Fibroblast of skin of right quadriceps (primary cell): ENCODE data around the gene PI4KA.
"Not testable (repeated sequence)": the region's sequence is repeated elsewhere in the genome, so short reads cannot be mapped to it uniquely, and the experiment has no call there.

Experiments used
- DNase-seq: peaks from one replicate; pipeline ENCODE4 v3.0.0-alpha.2; 2013

Gene PI4KA

DNA sequence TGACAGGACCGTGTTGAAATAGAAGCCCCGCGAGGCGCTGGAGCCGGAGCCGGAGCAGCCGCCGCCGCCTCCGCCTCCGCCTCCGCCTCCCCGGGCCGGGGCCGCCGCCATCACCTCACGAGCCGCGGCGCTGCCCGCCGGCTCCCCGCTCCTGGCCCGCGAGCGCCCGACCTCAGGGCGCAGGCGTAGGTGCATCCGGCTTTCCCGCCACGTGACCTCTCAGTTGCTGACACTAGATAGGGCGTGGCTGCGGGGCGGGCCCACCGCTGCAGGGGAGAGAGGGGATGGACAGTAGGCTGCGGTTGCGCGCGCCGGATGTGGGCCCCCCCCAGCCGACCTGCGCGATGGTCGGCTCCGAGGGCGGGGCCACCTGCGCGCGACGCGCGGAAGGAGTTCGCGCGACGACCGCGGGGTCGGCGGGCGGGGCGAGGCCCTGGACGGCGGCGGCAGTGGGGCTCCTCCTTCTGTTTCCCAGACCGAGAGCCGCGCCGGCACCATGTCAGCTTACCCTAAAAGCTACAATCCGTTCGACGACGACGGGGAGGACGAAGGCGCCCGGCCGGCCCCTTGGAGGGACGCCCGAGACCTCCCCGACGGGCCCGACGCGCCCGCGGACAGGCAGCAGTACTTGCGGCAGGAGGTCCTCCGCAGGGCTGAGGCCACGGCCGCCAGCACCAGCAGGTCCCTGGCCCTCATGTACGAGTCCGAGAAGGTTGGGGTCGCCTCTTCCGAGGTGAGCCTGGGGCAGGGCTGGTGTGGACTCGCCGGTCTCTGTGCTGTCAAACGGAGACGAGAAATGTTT lies at the start of gene PI4KA, which contains the start of gene SNAP29:
TSS of gene PI4KA (minus strand) at position 197 of the 802 bp plus-strand sequence. CDS start at position 111, 86 bp downstream.
TSS of gene SNAP29 (plus strand) at position 393 of the 802 bp plus-strand sequence. CDS start at position 497, 104 bp downstream.
- peak; percentile 99 for DNase-seq

DNA sequence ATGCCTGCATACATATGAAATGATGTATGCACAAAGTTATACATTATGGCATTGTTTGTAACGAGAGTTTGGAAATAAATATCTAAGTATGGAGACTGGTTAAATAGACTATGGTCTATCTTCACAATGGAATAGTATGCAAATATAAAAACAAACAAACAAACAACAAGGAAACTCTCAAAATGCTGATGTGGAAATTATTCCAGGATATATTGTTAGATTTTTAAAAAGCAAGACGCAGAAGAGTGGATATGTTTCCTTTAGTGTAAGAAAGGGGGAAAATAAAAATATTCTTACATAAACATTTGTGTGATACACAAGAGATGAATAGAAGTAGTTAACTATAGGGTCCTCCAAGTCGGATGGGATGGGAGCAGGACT lies 47.8 kb upstream of the PI4KA start:
- DNase-seq: no peak

DNA sequence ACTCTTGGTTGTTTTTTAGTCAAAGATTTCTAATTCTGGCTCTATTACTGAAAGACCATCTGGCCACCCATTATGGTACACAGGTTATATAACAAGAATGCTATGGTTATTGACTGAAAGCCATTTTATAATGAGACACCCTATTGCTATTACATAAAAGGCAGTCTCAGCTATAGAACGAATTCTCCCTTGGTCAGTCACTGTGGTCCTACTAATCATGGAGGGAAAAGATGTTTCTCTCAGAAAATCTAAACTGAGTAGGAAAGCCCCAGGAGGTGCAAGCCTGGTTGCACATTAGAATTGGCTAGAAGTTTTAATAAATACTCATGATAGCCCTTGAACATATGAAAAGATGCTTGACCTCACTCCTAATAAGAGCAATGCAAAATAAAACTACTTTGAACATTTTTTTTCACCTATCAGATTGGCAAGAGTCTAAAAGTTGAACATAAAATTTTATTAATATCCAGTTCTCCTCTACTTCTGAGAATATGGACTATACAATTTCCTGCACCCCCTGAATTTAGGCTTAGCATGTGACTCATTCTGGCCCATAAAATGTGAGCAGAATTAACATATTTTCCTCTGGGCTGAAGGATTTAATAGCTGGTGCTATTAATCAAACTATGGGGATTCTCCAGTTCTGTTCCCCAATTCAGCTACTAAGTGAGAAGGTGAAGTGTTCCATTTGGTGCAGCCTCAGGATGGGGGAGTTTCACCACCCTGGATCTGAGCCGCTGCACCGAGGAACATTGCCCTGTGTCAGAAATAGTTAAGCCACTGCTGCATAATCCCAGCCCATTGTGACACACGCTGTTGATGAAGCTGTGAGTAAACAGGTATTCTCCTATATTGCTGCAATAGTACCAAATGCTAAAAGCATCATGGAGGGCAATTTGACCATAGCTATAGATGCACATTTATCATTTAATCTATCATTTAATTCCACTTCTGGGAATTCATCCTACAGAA lies 47.1 kb upstream of the PI4KA start:
- DNase-seq: no peak

DNA sequence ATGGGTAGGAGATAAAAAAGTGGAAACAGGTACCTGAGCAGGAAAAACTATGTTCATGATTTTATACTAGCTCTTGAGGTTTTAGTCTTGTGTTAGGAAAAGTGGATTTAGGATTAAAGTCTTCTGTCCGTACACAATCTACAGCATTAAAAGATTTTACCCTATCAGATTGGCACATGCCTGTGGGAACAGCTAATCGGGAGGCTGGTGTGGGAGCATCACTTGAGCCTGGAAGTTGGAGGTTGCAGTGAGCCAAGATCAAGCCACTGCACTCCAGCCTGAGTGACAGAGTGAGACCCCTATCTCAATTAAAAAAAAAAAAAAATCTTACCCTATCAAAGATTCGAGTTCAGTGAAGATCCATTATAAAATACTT lies 46.4 kb upstream of the PI4KA start:
- DNase-seq: no peak

GRCh38 chr22:20904008-20904979 lies 45.7 kb upstream of the PI4KA start:
- DNase-seq: peak; percentile 91

- DNase-seq: no peak
These were observed 44.5 kb upstream of the PI4KA start for GRCh38 chr22:20903093-20903492.

DNA sequence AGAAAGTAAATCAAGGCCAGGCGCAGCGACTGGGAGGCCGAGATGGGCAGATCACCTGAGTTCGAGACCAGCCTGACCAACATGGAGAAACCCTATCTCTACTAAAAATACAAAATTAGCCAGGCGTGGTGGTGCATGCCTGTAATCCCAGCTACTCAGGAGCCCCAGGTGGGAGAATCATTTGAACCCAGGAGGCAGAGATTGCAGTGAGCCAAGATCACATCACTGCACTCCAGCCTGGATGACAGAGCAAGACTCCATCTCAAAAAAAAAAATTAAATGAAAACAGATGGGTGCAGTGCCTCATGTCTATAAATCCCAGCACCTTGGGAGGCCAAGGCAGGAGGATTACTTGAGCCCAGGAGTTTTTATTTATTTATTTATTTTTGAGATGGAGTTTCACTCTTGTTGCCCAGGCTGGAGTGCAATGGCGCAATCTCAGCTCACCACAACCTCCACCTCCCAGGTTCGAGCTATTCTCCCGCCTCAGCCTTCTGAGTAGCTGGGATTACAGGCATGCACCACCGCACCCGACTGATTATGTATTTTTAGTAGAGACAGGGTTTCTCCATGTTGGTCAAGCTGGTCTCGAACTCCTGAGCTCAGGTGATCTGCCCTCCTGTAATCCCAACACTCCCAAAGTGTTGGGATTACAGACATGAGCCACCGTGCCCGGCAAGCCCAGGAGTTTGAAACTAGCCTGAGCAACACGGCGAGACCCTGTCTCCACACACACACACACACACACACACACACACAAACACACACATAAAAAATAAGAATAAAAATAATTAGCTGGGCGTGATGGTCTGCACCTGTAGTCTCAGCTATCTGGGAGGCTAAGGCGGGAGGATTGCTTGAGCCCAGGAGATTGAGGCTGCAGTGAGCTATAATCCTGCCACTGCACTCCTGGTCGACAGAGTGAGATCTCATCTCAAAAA lies 42.8 kb upstream of the PI4KA start:
- DNase-seq: not testable (repeated sequence)

DNA sequence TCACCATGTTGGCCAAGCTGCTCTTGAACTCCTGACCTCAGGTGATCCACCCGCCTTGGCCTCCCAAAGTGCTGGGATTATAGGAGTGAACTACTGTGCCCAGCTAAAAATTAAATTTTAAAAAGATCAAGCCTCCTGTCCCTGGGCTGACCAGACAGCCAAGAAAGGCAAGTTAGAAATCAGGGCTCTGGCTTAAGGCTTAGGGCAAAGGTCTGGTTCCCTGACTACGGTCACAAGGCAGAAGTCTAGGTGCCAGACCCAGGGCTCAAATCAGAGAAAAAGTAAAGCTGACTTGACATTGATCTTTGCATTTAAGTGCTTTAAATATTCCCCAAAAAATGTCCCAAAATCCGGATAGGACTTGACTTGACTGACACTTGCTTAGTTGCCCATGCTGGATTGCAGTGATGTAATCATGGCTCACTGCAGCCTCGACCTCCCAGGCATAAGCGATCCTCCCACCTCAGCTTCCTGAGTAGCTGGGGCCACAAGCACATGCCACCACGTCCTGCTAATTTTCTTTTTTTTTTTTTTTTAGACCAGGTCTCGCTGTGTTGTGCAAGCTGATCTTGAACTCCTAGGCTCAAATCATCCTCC lies 41.3 kb upstream of the PI4KA start:
- no peak for DNase-seq

DNA sequence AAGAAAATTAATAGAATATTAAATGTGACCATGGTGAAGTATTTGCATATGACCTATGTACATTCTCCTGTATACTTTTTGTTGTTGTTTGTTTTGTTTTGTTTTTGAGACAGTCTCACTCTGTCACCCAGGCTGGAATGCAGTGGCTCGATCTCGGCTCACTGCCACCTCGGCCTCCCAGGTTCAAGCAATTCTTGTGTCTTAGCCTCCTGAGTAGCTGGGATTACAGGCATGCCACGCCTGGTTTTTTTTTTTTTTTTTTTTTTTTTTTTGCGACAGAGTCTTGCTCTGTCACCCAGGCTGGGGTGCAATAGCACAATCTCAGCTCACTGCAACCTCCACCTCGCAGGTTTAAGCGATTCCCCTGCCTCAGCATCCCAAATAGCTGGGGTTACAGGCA lies 39.1 kb upstream of the PI4KA start:
- DNase-seq: not testable (repeated sequence)

DNA sequence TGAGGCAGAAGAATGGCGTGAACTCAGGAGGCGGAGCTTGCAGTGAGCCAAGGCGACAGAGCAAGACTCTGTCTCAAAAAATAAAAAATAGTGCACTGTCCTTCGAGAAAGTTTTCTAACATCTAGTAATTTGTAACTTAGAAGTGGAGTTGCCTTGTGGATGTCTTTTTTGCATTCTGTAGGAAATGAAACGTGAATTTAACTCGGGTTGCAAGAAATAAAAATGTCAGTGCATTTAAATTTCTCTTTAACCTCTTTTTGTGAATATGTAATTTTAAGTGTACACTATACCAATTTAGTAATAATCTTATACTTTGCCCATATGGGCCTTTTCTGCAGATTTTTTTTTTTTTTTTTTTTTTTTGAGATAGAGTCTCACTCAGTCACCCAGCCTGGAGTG lies 32.4 kb upstream of the PI4KA start:
- DNase-seq: no peak

DNA sequence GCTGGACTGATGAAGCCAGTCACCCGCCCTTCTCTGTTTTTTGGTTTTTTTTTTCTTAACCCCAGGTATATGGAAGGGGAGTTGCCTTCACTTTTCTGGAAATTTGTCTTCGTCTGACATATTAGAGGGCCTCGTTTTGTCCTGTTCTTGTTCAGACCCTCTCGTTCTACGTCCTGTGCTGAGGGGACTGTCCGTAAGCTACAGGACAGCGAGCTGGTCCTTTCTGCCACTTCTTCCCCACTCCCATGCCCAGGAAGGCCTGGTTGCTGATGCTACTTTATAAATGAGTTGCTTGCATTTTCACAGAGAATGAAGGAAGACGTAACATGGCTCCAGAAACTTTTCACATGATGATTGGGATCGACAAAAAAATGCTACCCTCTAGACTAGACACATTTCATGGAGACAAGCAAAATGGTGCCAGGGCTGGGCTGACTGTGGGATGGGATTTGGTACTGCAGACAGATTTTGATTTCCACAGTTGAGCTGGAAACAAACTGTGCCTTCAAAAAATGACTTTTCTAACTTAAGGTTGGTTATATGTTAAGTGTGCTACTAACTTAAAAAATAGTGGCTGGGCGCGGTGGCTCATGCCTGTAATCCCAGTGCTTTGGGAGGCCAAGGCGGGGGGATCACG lies 31.4 kb upstream of the PI4KA start:
- no peak for DNase-seq

DNA sequence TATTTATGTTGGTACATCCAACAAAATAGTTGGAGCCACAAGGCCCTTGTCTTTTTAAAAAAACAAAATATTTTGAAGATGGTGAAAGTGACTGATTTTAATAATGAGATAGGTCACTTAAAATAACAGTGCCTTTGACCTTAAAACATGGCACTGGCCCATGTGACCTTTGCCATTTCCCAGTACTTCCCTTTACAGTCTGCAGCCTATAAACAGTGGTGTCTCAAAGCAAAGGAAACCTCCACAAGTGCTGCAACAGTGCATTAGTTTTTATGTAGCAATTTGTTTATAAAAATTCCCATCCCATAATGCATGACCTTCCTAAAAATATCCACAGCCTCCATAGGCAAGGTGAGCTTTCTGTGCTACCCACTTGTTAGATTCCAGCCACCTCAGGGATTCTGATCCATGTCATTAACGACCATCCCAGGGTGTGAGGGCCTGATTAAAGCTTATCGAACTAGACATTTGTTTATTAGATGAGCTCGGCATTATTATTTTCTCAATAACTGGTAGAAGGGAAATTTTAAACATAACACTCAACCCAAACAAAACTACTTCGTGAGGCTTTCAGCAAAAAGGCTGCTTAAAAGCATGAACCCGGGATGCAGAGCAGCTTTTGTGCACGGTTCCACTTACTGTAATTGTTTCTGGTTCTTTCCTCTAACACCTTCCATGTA lies 30.6 kb upstream of the PI4KA start:
- DNase-seq: no peak

- DNase-seq: no peak
These were observed 28.8 kb upstream of the PI4KA start for GRCh38 chr22:20887375-20887774.

GRCh38 chr22:20885557-20886323 lies 27.1 kb upstream of the PI4KA start:
- DNase-seq: peak; percentile 55

DNA sequence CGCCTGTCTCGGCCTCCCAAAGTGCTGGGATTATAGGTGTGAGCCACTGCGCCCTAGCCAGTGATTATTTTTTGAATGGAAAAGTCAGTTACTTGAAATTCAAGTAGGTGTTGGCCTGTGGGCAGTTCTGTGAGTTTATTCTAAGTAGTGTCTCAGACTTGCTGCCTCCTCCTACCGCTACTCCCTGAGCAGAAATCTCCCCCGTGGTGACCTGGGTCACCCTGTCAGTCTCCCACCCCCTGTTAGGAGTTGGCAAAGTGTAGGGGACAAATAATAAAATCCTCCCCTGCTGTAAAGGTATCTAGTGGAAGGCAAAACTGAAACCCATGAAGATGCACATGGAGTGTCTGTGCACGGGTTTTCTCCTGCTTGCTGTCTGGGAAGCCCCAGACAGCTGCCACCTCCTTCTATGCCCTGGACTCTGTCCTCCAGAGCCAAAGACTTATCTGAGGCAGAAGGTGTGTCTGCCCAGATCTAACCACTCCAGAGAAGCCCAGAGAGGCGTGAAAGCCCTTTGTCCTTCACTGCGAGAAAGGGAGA lies 26.5 kb upstream of the PI4KA start:
- DNase-seq: no peak

DNA sequence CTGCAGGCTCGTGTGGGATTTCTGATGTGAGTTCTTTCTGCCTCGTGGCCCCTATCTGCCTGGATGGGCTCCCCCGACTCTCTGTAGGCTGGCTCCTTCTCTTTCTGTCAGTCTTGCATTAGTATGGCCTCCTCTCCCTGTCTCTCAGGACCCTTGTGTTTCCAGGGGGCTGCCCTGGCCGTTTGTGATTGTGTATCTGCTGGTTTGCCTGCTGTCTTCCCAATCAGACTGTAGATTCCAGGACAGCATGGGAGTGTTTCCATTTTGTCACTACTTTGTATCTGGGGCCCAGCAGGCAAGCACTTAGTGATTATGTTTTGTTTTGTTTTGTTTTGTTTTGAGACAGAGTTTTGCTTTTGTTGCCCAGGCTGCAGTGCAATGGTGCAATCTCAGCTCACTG lies 25.8 kb upstream of the PI4KA start:
- DNase-seq: no peak

- no peak for DNase-seq
These were observed 24.2 kb upstream of the PI4KA start for GRCh38 chr22:20882855-20883254.
